NCI-H345 (cell line): ENCODE data around the gene NUCB1.
A peak's percentile ranks its signal among the peaks of the same experiment; 100 is the strongest.

Experiments used
- DNase-seq: peaks from one replicate; lab custom pipeline; 2025; lab: John Stamatoyannopoulos, UW

NUCB1 gene

GRCh38 chr19:48963371-48964204 lies 63.5 kb downstream of the NUCB1 start:
- no peak for DNase-seq

- no peak for DNase-seq
Measured at GRCh38 chr19:48964205-48965039, 64.3 kb downstream of the NUCB1 start.

GRCh38 chr19:48965040-48965805 lies 65.1 kb downstream of the NUCB1 start, which contains the start of gene FTL:
Gene FTL (plus strand): TSS chr19:48965309. CDS start chr19:48965508, 199 bp downstream.
- DNase-seq: peak; percentile 93

GRCh38 chr19:48965806-48966540 lies 65.9 kb downstream of the NUCB1 start:
- peak; percentile 87 for DNase-seq

- no peak for DNase-seq
Measured at GRCh38 chr19:48966541-48967345, 66.6 kb downstream of the NUCB1 start.

GRCh38 chr19:48967346-48968178 lies 67.5 kb downstream of the NUCB1 start:
- DNase-seq: no peak

- no peak for DNase-seq
Measured at GRCh38 chr19:48968179-48968661, 68.1 kb downstream of the NUCB1 start.

GRCh38 chr19:48968813-48969218 lies 68.7 kb downstream of the NUCB1 start:
- no peak for DNase-seq

- DNase-seq: no peak
Measured at GRCh38 chr19:48969276-48970138, 69.4 kb downstream of the NUCB1 start.

GRCh38 chr19:48970139-48970766 lies 70.1 kb downstream of the NUCB1 start:
- DNase-seq: no peak

GRCh38 chr19:48970923-48971395 lies 70.8 kb downstream of the NUCB1 start:
- peak; percentile 57 for DNase-seq
